ENCODE results near the gene TLR10.

Gene TLR10

GRCh38 chr4:38723726-38724474 lies 58.9 kb downstream of the TLR10 start:
- DNase-seq, result no peak

GRCh38 chr4:38723114-38723513 lies 59.7 kb downstream of the TLR10 start:
- DNase-seq, result no peak

Data from NCI-H1048 (cell line).